Glomerular visceral epithelial cell (primary cell): ENCODE measurements around the gene CYS1.

Experiments
- DNase-seq: peaks from one replicate; pipeline ENCODE4 v3.0.0-alpha.2; 2016; ENCODE audit errors: extremely low spot score

The CYS1 gene

GRCh38 chr2:10047616-10048500 is 32.4 kb downstream of the CYS1 start:
- DNase-seq = no peak

- DNase-seq = no peak
Observed at GRCh38 chr2:10046931-10047330, 33.3 kb downstream of the CYS1 start.

GRCh38 chr2:10045561-10046355 is 34.5 kb downstream of the CYS1 start:
- DNase-seq = peak; percentile 13

GRCh38 chr2:10043906-10044601 is 36.2 kb downstream of the CYS1 start:
- peak; percentile 94 for DNase-seq

GRCh38 chr2:10043256-10043905 is 36.8 kb downstream of the CYS1 start, which contains the start of gene KLF11:
Gene KLF11 (plus strand): TSS chr2:10043550. CDS start chr2:10043717, 167 bp downstream.
- peak; percentile 90 for DNase-seq

- peak; percentile 67 for DNase-seq
Observed at GRCh38 chr2:10042301-10043161, 37.7 kb downstream of the CYS1 start.

GRCh38 chr2:10041711-10042110 is 38.5 kb downstream of the CYS1 start:
- no peak for DNase-seq

GRCh38 chr2:10039658-10040410 is 40.4 kb downstream of the CYS1 start:
- no peak for DNase-seq

- DNase-seq = no peak
Observed at GRCh38 chr2:10038716-10039115, 41.5 kb downstream of the CYS1 start.

GRCh38 chr2:10038123-10038522 is 42.1 kb downstream of the CYS1 start:
- DNase-seq = no peak

- DNase-seq = peak; percentile 88
Observed at GRCh38 chr2:10036095-10036884, 43.9 kb downstream of the CYS1 start.

- no peak for DNase-seq
Observed at GRCh38 chr2:10035633-10036032, 44.6 kb downstream of the CYS1 start.

- DNase-seq = no peak
Observed at GRCh38 chr2:10035053-10035422, 45.2 kb downstream of the CYS1 start.

- no peak for DNase-seq
Observed at GRCh38 chr2:10034333-10035052, 45.7 kb downstream of the CYS1 start.

GRCh38 chr2:10033251-10034006 is 46.8 kb downstream of the CYS1 start:
- no peak for DNase-seq

- no peak for DNase-seq
Observed at GRCh38 chr2:10032746-10033105, 47.5 kb downstream of the CYS1 start.

- DNase-seq = no peak
Observed at GRCh38 chr2:10031886-10032745, 48.1 kb downstream of the CYS1 start.
